NCI-H2107 treated with DMSO at 0.1 percent for 48 hours (cell line): ENCODE data around the gene C16orf90.
"Not testable (repeated sequence)": the region's sequence is repeated elsewhere in the genome, so short reads cannot be mapped to it uniquely, and the experiment has no call there.

Experiments
- DNase-seq: peaks from one replicate; lab custom pipeline; 2025; ENCODE audit not compliant: unreplicated experiment; lab: John Stamatoyannopoulos, UW

The C16orf90 gene

GRCh38 chr16:3485097-3485745 lies 10.1 kb downstream of the C16orf90 start:
- DNase-seq = no peak

- DNase-seq = no peak
Observed at GRCh38 chr16:3484318-3485096, 10.8 kb downstream of the C16orf90 start.

- no peak for DNase-seq
Observed at GRCh38 chr16:3482659-3483241, 12.5 kb downstream of the C16orf90 start.

GRCh38 chr16:3481696-3482658 lies 13.3 kb downstream of the C16orf90 start:
- no peak for DNase-seq

GRCh38 chr16:3480901-3481695 lies 14.2 kb downstream of the C16orf90 start:
- no peak for DNase-seq

- DNase-seq = no peak
Observed at GRCh38 chr16:3479654-3480216, 15.6 kb downstream of the C16orf90 start.

GRCh38 chr16:3478242-3478925 lies 16.9 kb downstream of the C16orf90 start:
- no peak for DNase-seq

- no peak for DNase-seq
Observed at GRCh38 chr16:3476409-3476808, 18.9 kb downstream of the C16orf90 start.

GRCh38 chr16:3475604-3476375 lies 19.5 kb downstream of the C16orf90 start:
- no peak for DNase-seq

- not testable (repeated sequence) for DNase-seq
Observed at GRCh38 chr16:3474870-3475269, 20.4 kb downstream of the C16orf90 start.

- DNase-seq = no peak
Observed at GRCh38 chr16:3474136-3474779, 21.0 kb downstream of the C16orf90 start.

- DNase-seq = not testable (repeated sequence)
Observed at GRCh38 chr16:3473596-3473943, 21.7 kb downstream of the C16orf90 start.

GRCh38 chr16:3472878-3473595 lies 22.3 kb downstream of the C16orf90 start:
- DNase-seq = no peak

- no peak for DNase-seq
Observed at GRCh38 chr16:3471518-3472176, 23.6 kb downstream of the C16orf90 start.

GRCh38 chr16:3470723-3471122 lies 24.6 kb downstream of the C16orf90 start:
- DNase-seq = no peak

- no peak for DNase-seq
Observed at GRCh38 chr16:3469736-3470135, 25.6 kb downstream of the C16orf90 start.

- DNase-seq = no peak
Observed at GRCh38 chr16:3468501-3468900, 26.8 kb downstream of the C16orf90 start.
